Measurements from ENCODE around the gene ARID4B.

GRCh38 chr1:235206533-235207208 lies 121.3 kb downstream of the ARID4B start:
- TF ChIP-seq USF2 (IDR thresholded peaks at IDR 0.05), result no peak
- no peak for TF ChIP-seq RCOR1 (IDR thresholded peaks at IDR 0.05; ENCODE audit: low read depth, low read length)
- TF ChIP-seq CTCF (IDR thresholded peaks at IDR 0.05), result no peak
- no peak for TF ChIP-seq TP53 (CRISPR knock-in tag; IDR thresholded peaks at IDR 0.05)
- no peak for TF ChIP-seq KDM5A (IDR thresholded peaks at IDR 0.05)
- no peak for TF ChIP-seq REST (IDR thresholded peaks at IDR 0.05)
- no peak for TF ChIP-seq ELK1 (IDR thresholded peaks at IDR 0.05; ENCODE audit: low read depth, low read length)
- no peak for TF ChIP-seq BCL3 (IDR thresholded peaks at IDR 0.05)
- no peak for TF ChIP-seq FOXS1 (CRISPR knock-in tag; IDR thresholded peaks at IDR 0.05)
- TF ChIP-seq CHD2 (IDR thresholded peaks at IDR 0.05; ENCODE audit: low read length, partially characterized antibody), result no peak
- TF ChIP-seq FOSB (CRISPR knock-in tag; IDR thresholded peaks at IDR 0.05), result no peak
